Measurements from ENCODE around the gene TTC1. TPM values are rescaled to one million over a fixed set of nuclear protein-coding genes. Genes with fewer than 3 reads are reported as not detected.

The TTC1 gene
- 10 to 100 TPM; 19.8 to 28.6 (median 24.8) TPM for total RNA-seq
- long read RNA-seq, transcript TTC1-201 (8 exons, 1,467 nt) = major isoform, 8 of 18 reads
- long read RNA-seq, partial matches to known transcripts = 8 of 18 reads
- long read RNA-seq, other reads (novel, unspliced or antisense) = 2 of 18 reads

- DNase-seq (peak; percentile 91 to 96 (median 93)), ATAC-seq (peak; percentile 99)
- WGBS (ENCODE audit: insufficient coverage, low coverage, low lambda C conversion rate, missing lambda C conversion rate) = under 1% methylated on average over 31 of the region's 31 CpGs
- peaks cover 0 to 18% (median 5%) of the 10 kb centered on the region in 4 donors for H3K4me1 ChIP-seq
- peak within 1 kb of the TSS; percentile 70 to 85 (median 81) for H3K4me3 ChIP-seq
- H3K27ac ChIP-seq = peak within 1 kb of the TSS; percentile 55 to 71 (median 70)
- no peaks in the 10 kb centered on the region for H3K9me3 ChIP-seq
- intact Hi-C loops (cut with DNase I) = no loop called here
- peaks cover 0 to 17% (median 1%) of the 10 kb centered on the region in 4 donors for H3K36me3 ChIP-seq
- no peaks in the 10 kb centered on the region for H3K27me3 ChIP-seq
- TF ChIP-seq CTCF (IDR thresholded peaks at IDR 0.05) (no peak), POLR2A (IDR thresholded peaks at IDR 0.05) (peak; percentile 79)
Measured at GRCh38 chr5:160008877-160009590, at the start of gene TTC1. Gene TTC1, plus strand, starts transcription at chr5:160009139. Its CDS starts 1,390 bp downstream, at chr5:160010529.

- Histone ChIP-seq H3K27ac (no peak overlapping the region), H3K27me3 (no peaks in the 10 kb centered on the region), H3K4me3 (no peak overlapping the region), H3K36me3 (peaks cover 0 to 2% (median 0%) of the 10 kb centered on the region in 4 donors), H3K4me1 (no peaks in the 10 kb centered on the region), H3K9me3 (no peaks in the 10 kb centered on the region)
- intact Hi-C loops (cut with DNase I) = no loop called here
- TF ChIP-seq CTCF (IDR thresholded peaks at IDR 0.05) (no peak), POLR2A (IDR thresholded peaks at IDR 0.05) (no peak)
- DNase-seq (no peak), ATAC-seq (no peak)
- WGBS (ENCODE audit: insufficient coverage, low coverage, low lambda C conversion rate, missing lambda C conversion rate) = 71% methylated on average over 7 of the region's 8 CpGs
Measured at GRCh38 chr5:159961176-159962160, 47.5 kb upstream of the TTC1 start.

- no peak overlapping the region for H3K4me3 ChIP-seq
- no peak overlapping the region for H3K27ac ChIP-seq
- WGBS (ENCODE audit: insufficient coverage, low coverage, low lambda C conversion rate, missing lambda C conversion rate) = 72% methylated on average over 4 of the region's 4 CpGs
- intact Hi-C loops (cut with DNase I) = no loop called here
- no peaks in the 10 kb centered on the region for H3K4me1 ChIP-seq
- H3K27me3 ChIP-seq = no peaks in the 10 kb centered on the region
- H3K36me3 ChIP-seq = no peaks in the 10 kb centered on the region
- no peak for DNase-seq
- no peaks in the 10 kb centered on the region for H3K9me3 ChIP-seq
- ATAC-seq = no peak
- no peak for TF ChIP-seq CTCF (IDR thresholded peaks at IDR 0.05)
- no peak for TF ChIP-seq POLR2A (IDR thresholded peaks at IDR 0.05)
Measured at GRCh38 chr5:159962214-159962613, 46.7 kb upstream of the TTC1 start.

- Histone ChIP-seq H3K27me3 (no peaks in the 10 kb centered on the region), H3K4me3 (no peak overlapping the region), H3K27ac (no peak overlapping the region), H3K9me3 (no peaks in the 10 kb centered on the region), H3K36me3 (no peaks in the 10 kb centered on the region), H3K4me1 (no peaks in the 10 kb centered on the region)
- DNase-seq (no peak), ATAC-seq (no peak)
- WGBS (ENCODE audit: insufficient coverage, low coverage, low lambda C conversion rate, missing lambda C conversion rate) = 70% methylated on average over 6 of the region's 6 CpGs
- no peak for TF ChIP-seq POLR2A (IDR thresholded peaks at IDR 0.05)
- no peak for TF ChIP-seq CTCF (IDR thresholded peaks at IDR 0.05)
- intact Hi-C loops (cut with DNase I) = no loop called here
Measured at GRCh38 chr5:159963935-159964334, 45.0 kb upstream of the TTC1 start.

Measured in right lobe of liver (tissue), 6 donors.